Dermis microvascular lymphatic vessel endothelial cell (primary cell): ENCODE measurements around the gene SIK2. TPM values are rescaled to one million over a fixed set of nuclear protein-coding genes. Genes with fewer than 3 reads are reported as not detected.

Experiments used
- DNase-seq, 2 donors: peaks; one replicate each; pipeline versions ENCODE4 v3.0.0 to v3.0.0-alpha.2; 2010; ENCODE audit warnings: low read depth in 2 of 2
- total RNA-seq: library from RNA; depleted of rRNA; stranded (reverse); fragments of >200 nt; gene quantifications from 2 replicates; pipeline ENCODE4 v1.2.1, GENCODE V29; 2014

SIK2 gene
- total RNA-seq, 1 donor from 2014 or later = 5.5 TPM

DNA sequence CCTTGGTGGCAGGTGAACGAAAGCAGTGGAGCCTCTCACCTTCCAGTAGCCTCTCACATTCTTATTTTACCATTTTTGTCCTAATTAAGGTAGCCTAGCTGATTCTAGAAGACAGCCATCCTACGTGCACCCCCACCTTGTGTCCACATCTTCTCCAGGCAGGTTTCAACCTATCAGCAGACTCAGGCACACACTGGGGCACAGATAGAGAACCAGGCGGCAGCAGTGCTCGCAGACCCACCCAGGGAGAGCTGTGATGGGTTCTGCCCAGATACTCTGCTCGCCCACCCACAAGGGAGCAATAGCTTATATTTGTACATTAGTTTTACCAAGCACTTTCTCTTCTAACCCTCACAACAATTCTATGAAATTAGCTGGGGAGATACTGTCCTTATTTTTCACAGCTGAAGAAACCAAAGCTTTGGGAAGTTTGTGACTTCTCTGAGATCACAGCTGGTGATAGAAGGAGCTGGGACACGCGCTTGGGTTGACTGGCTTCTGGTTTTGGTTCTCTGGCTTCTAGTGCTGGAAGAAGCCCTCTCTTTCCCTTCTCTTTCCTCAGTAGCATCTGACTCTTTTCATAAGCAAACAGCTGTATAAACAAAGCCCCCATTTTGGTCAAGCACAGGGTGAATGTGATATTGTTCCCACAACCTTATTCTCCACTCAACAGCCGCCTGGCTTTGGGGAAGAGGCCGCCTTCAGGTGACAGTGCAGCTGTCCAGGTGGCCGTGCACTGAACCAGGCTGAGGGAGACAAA lies 127.0 kb downstream of the SIK2 start:
- peak in 1 of 2 donors; percentile 70 for DNase-seq

DNA sequence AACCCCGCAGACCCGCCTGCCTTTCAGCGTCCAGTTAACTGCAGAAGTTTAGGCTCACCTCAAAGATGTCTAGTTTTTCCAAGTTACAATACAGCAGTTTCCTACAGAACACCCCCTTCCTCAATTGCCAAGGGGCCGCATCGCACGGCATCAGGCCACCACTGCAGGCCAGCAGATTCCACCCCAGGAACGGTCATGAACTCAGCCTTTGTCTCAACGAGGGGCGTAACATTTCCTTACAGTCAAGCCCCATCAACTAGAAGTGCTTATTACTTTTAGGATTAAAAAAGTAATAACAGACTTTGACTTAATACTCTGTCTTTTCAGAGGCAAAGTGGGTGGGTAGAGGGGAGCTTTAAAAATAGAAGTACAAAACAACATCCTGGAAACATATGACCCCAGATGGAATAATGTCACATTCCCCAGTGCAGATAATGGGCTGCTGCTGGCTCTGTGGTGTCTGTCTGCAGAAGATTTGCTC lies 127.6 kb downstream of the SIK2 start:
- DNase-seq = peak; percentile 56 to 61

DNA sequence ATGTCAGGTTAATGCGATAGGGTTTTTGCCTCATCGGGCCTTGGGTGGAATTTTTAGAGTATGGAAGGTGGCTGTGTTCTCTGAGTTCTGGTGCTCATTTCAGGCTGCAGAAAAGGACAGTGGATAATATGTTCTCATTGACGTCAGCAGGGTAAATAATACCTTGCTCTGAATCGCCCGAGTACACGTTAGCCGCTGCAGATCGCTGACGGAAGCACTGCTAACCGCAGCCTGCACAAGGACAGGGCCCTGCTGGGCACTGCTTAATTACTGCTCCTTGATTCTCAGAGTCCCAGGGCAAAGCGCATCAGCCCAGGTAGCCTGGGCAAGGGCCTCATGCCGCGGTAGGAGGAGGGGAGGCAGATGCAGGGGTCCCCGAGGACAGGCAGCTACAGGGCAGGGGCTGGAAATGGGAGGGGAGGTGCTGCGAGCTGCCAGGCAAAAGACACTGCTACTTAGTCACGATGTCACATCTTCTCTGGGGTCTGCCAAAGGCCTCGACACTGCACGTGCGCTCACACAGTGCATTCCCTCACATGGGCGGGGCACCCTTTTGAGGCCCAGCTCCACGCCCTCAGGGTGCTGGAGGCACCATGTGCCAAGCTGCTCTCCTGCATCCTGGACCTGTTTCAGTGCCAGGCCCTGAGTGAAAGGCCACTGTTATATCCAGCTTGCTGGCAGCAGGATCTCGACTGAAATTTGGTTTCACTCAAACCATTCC lies 128.8 kb downstream of the SIK2 start:
- DNase-seq = no peak

DNA sequence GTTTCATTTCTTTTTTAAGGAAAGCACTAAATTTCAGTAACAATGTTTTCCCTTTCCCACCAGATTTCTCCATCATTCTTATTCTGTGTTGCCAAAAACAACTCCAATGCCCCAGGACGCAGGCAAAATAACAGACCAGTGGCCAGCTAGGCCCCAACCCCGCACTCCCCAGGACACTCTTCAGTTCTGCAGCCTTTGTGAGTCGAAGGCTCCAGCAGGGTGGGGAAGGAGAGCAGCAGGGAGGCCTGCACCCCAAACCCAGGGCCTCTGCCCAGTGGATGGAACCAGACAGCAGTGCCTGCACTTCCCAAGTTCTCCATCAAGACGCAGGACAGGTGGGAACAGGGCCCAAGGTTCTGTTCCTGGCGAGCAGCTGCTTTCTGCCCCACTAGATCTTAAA lies 129.6 kb downstream of the SIK2 start:
- DNase-seq = no peak

DNA sequence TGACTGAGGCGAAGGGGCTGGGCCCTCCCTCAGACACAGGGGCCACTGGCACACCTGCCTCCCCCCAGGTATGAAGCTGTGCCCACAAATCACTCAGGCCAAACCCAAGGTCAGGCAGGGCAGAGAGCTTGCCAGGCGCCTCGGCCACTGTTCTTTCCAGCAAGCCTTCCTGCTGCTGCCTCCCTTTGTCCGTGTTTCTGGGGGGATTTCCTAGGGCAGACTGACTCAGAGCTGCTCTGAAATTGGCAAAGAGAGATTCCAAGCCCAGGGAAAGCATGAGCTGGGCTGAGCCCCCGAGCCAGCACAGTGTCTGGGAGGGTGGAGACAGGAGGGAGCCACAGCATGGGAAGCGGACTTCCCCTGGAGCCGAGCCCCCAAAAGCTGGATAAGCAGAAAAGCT lies 130.8 kb downstream of the SIK2 start:
- peak; percentile 89 to 94 for DNase-seq

DNA sequence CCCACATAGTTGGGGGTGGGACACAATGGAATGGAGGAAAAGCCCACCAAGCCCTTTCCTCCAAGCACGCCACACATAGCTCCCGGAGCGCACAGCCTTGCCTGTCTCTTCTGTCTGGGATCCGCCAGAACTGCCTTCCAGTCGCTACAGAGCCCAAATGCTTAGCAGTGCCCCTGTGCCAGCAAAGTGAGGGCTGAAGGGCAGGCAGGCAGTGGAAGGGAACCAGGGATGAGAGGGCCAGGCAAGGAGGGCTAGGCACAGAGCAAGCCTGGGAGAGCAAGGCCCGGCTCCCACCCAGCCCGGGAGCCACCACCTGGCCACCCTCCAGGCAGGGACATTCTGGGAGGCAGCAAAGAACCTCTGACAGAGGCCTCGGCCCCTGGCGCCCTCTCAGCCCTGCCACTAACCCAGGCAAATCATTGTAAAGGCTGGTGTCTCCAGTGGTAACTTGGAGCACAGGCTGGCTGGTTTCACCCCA lies 131.4 kb downstream of the SIK2 start:
- no peak for DNase-seq

DNA sequence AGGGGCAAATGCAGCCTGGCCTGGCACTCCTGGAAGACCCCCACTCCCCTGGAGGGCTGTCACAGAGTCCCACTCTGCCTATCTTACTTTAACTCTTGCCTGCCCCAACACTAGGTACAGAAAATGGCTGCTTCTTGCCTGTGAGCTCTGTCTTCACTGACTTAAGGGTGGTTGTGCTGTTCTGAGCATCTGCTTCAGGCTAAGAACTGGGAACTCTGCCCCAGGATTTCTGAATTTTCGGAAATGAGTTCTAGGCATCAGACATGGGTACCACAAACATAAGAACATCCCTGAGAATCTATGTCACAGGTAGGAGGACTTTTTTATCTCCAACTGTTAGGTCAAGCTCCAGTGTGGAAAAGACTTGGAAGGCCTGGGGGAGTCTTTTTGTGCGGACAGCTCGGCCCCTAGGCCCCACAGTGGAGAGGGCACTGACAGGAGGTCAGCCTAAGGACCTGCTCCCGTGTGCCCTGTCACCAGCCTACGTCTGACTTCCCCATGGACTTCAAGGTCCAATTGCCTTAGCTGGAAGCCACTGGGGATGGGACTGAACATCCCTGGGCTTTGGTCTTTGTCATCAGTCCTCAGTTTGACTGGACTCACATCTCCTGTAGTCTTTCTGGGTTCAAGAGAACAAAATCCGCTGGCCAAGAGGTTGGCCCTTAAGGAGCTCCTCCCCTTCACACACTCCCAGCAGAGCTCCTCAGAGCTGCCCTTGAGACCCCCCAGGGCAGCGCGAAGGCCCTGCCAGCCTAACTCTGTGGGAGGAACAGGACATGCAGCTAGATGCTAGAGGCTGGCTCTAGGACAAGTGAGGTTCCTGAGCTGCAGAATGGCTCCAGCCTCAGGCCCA lies 132.1 kb downstream of the SIK2 start:
- DNase-seq = no peak

DNA sequence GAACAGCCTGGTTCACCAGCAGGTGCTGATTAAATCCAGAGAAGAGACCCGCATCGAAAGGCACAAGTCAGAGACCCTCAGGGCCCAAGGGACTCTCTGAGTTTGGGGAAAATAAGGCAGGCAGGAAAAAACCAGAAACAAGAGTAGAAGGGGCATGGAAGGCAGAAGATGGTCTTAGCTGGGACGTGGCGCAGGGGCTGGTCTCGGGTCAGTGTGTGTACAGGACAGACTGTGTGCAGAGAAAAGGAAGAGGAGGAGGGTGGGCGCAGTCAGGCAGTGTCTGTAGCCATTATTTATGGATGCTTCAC lies 132.7 kb downstream of the SIK2 start:
- DNase-seq = no peak

DNA sequence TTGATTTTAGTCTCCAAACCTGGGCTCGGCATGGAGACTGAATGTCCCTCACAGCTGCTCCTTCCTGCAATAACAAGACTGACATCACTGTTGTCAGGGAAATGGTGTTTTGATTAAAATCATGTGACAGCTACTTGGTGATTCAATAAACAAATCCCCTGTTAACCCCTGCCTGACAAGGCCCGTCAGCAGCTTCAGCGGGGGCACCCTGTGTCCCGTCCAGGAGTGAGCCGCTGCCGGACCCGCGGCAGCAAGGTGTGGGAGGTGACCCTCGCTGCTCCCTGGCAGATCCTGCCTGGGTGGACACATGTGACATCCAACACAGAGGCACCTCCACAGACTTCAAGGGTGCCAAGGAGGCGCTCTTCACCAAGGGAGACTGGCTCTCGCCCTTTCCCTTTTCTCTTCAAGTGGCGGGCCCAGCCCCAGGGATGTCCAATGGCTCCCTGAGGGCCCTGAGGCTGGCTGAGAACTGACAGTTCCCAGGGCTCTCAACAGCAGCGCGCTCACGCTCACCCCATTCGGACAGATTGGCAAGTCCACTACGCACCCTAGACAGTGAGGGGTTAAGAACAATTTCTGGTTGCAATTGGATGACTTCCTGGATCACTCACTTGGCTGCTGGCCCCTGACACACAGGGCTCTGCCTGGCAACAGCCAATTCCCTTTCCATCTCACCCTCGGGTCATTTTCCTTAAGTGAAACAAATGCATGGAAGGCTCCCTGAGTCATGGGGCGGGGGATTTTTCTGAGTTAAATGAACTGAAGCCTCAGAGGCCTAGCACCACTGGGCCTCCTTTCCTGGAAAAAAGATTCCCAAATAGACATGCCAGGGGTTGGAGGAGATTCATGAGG lies 133.2 kb downstream of the SIK2 start:
- peak; percentile 98 to 99 for DNase-seq

DNA sequence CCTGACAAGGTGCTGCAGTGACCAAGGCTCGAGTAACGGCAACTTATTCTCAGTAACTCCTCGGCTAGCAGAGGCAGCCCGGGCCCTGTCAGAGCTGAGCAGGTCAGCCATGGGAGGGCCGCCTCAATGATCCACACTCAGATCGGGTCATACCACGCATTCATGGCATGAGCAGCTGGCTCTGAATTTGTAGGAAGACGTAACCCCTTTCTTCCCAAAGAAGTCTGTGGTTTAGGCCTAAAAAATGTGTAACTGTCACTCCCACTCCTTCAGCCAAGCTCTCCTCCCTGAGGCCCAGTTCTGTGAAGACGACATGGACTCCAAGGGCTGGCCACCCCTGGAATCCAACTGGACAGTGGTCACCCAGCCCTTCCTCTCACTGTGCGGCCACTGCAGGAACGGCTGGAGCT lies 133.9 kb downstream of the SIK2 start:
- DNase-seq = no peak

DNA sequence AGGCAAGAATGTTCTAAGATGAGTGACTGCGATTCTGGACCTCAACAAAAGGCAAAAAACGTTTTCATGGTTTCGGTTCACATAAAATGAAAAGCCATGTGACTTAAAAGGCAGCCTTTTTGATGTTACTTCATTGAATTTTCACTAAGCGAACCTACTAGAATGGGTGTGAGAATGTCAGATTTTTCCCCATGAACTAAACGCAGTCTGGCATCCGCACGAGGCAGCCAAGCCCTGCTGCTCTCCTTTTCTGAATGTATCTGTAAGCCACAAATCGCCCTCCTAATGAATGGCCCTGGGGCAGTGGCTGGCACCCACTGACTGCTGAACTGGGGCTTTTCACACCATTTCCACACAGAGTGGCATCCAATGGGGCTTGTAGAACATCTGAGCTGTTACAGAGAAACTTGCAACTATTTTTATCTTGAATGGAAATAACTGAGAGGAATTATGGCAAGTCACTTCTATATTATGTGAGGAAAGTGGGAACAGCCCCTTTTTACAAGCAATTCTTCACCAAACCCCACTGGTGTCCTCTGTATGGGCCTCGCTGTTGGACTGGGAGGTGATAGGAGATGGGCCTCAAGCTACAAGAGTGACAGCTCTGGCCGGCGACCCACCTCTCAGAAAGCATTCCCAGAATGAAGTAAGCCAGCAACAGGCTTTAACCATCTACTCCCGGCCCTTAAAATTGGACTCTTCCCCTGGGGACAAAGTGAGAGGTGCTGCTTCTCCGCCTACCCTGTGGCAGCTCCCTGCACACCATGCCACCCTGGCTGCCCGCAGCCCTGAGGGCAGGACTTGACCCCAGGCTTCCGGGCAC lies 134.6 kb downstream of the SIK2 start:
- DNase-seq = no peak

DNA sequence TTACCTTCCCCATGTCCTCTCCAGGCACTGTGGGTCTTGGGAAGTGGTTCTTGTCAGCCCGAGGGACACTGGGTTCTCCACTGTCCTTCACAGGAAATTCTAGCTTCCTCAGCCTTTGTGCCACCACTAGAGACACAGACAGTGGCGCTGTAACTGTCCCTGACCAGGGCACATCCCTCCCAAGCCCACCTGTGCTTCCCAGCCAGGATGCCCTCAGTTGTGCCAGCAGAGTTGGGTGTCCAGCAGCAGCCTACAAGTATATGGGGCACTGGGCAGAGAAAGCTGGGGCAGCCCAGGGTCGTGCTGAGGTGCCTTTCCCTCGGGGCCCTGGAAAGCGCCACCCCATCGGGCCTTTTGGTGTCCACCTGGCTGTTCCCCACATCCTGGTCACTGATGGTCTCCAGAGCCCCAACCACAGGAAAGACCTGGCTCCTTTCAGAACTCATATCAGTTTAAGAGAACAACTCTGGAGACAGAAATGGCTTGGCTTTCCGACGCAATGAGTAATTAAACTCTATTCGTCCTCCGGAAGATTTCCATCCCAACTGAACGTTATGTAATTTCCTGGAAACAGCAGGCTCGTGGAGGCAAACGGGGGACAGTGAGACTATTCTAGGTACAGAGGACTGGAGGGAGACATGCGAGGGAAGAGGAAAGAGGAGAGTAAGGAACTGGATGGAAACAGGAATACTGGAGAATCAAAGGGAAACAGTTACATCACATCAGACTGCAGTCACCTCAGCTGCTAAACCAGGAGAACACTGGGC lies 135.4 kb downstream of the SIK2 start:
- peak; percentile 82 to 87 for DNase-seq

DNA sequence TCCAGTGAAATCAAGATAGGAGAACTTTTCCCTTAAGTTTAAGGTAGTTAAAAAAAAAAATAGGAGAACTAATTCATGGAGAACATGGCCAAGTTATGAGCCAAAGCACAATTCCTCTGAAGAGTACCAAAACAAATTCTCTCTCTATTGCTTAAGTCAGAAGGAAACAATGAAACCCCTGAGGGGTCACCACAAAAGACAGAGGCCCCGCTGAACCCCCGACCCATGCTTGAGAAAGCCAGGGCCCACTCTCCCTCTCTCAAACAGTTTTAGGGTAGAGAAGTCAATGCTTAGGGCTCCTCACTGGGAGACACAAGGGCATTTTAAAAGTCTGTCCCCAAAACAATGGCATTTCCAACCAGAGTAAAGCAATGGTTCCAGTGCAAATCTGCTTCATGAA lies 137.1 kb downstream of the SIK2 start:
- DNase-seq = no peak

DNA sequence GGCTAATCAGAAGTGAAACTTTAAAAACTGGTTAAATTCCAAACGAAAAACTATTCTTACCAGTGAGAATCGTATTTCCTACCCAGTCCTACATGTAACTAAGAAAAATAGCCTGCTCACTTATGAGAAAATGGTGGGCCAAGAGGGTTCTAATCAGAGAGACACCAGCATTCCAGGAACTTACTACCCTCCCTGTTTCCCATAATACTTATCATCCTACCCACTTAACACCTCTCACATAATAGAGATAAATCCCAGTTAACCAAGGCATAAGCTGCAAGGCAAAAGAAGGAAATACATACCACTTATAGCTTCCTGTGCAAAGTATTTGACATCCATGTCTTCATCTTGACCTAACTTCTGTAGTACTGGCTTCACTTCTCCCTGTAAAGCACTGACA lies 139.5 kb downstream of the SIK2 start:
- no peak for DNase-seq

DNA sequence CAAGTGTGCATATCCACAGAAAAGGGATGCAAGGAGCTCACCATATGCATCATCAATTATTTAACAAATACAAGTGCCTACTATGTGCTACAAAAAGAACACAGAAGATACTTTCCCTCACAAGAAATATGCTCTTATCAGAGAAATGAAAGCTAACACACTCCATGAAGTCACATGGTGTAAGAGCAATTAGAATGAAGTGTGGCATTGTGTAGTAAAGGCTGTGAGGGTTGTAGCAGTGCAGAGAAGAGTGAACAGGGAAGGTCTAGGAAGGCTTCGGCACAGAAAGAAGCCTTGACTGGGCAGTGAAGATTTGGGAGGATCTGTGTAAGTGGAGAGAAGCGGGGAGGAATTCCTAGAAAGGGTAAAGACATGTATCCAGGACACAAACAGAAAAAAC lies 141.5 kb downstream of the SIK2 start:
- DNase-seq = no peak

DNA sequence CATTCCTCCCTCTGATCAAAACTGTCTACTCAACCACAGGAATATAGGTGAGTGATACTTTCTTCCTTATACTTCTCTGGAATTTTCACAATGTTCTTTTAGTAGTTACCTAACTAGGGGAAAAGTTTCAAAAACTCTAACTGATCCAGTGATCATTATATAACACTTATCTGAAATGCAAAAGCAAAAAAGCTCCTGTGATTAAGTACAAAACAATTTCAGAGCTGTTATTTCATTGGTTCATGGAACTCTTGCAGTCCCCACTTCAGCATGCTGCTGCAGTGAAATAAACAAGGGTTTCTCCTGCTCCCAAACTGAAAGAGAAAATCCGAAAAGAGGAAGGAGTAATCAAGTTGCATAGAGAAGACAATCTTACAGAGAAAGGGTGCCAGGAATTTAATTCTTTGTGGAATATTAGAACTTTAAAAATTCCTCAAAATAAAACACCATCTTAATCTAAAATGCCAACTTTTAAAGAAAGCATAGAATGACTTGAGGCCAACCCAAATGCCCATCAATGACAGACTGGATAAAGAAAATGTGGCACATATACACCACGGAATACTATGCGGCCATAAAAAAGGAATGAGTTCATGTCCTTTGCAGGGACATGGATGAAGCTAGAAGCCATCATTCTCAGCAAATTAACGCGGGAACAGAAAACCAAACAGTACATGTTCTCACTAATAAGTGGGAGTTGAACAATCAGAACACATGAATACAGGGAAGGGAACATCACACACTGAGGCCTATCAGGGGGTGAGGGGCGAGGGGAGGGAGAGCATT lies 143.7 kb downstream of the SIK2 start:
- DNase-seq = no peak

DNA sequence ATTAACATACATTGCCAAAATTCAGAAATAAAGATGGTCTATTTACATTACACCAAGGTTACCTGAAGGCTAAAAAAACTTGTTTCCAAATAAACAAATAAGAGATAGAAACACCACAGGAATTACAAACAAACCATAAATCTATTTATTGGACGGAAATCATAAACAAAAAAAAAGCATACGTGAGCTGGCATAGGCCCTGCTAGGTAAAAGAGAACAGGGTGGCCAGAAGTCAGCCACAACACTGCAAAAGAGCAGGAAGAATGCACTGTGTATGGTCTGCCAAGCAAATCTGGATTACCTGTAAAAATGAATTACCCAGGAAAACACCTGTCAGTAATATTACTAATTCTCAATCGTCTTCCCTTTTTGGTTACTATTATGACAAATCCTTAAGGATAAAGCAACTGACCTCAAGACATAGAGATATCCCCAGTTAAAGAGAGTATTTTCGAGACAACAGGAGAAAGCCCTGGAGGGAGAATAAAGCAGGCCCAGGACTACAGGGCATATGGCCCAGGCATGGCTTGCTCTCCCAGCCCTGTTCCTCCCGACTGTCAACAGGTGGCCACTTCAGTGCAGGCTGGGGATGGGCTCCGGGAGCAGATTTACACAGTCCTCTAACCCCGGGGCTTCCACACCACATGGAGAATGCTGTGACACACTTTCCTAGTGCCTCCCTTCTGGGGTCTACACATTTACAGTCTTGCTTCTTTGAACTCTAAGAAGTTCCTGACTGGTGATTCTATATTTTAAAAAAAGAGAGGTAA lies 146.0 kb downstream of the SIK2 start:
- no peak for DNase-seq

DNA sequence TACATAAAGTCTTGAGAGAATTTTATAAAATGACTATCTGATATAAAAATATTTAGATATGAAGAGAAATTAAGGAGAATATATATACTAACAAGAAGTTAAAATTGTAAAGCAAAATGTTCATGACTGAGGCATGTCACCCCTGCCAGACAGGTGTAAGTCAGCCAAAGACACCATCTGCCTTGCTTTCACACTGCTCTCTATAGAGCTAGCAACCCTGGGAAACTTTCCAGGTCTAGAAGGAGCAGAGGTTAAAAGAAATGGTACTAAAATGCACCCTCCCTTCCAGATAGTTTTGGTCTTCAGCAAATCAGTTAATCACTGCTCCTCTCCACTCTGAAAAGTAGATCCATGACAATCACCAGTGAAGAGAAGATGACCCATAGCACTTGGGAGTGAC lies 147.4 kb downstream of the SIK2 start:
- DNase-seq = no peak
